NK-92 (cell line): Measurements from ENCODE around the gene DELE1.

Experiments
- DNase-seq: peaks from one replicate; lab custom pipeline; 2025; ENCODE audit not compliant: unreplicated experiment; lab: John Stamatoyannopoulos, UW

Gene DELE1

DNA sequence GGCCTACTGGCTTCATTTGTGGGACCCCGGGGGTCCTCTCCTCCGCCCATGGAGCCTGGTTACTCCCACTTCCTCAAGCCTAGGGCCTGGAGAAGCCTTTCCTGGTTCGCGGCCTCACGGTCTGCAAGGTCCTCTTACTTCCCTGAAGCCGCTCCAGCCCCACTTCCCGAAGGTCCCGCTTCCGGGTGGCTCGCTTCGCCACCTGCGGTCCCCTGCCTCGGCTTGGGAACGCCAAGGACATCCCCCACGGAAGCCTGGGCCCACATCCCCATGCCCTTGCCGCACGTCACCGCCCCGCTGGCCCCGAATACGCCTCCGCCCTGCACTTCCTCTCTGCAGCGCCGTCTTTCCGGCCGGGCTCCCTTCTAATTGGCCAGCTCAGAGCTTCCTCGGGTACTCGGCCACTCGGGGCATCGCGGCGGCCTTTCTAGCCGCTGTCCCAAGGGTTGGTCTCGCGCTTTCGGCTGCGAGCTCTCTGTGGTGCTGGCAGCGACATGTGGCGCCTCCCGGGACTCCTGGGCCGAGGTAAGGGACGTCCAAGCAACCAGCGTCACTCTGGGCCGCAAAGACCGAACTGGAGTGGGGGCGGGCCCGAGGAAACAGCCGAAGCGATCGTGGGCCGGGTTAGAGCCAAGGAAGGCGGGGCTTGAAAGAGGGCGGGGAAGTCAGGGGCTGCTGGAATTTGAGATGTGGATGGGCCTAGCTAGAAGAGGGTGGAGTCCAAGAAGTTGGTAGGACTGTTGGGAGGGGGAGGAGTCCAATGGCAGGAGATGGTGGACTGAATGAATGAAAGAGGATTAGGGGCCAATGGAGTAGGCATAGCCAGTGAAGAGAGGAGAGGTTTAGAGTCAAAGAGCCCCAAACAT, at the start of gene DELE1:
TSS of gene DELE1 (plus strand) at position 424 of the 866 bp plus-strand sequence. CDS start at position 495, 71 bp downstream.
- peak; percentile 41 for DNase-seq

GRCh38 chr5:141873933-141874261, 49.8 kb upstream of the DELE1 start:
- no peak for DNase-seq

GRCh38 chr5:141874262-141874964, 49.3 kb upstream of the DELE1 start:
- no peak for DNase-seq

- no peak for DNase-seq
These were observed 48.5 kb upstream of the DELE1 start for GRCh38 chr5:141875022-141875740.

GRCh38 chr5:141875795-141876627, 47.7 kb upstream of the DELE1 start:
- DNase-seq, result no peak

DNA sequence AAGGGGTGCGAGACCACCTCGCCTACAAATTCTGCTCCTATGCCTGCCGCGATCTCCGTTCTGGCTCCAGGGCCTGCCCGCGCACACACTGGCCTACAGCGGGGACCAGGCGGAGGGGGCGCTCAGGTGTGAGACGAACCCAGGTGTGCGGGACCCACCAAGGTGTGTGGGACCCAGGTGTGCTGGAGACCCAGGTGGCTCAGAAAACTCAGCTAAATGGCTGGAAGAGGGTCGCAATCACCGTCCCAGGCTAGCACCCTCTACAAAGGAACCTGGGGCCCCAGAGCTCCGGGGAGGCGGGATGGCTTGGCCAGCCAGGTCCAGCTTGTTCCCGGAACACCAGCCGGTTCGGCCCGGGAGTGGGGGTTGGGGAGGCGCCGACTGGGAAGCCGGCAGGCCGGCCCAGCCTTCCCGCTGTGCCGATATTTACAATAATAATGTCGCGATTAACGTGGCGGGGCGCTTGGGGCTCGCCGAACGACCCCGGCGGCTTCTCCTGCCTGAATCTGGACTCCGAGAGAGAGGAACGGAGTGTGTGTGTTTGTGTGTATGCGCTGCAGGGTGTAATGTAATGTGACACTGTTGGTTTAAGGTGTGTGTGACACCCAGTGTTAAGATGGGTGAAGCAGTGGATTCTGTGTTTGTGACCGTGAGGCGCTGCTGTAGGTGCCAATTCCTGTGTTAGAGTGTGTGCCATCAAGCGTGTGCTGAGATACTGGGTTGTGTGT, 46.9 kb upstream of the DELE1 start:
- no peak for DNase-seq

DNA sequence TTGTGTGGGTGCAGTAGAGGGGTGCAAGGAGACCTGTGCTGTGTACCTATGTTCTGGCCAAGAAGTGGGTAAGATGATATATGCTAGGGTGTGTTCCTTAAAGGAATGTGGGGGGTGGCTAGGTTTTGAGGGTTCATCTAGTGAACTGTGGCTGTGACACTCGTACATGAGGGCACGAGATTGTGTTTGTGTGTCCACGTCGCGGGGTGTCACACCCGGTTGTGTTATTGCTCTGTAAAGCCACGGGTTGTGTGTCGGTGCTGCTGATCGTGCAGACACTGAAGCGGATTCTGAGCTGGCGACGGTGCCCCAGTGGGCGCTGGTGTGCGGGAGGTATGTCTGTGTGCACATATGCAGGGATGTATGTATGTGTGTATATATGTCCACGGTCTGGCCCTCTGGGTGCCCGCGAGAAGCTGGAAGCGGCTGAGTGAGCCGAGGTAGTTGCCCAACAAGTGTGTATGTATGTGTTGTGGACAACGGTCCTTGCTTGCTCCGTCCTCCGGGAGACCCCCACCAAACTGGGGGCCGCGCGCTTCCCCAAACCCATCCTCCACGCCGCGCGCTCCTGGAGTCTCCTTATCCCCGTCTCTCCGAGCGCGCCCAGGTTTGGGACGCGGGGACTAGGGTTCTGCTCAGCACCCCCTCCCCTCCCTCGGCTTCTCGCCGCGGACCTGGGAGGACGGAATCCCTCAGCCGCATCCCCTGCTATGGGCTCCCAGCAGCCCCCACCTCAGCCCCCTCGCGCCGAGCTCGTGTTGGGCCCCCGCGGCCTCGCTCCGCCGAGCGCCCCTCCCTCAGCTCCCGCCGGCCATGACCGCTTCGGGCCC, 46.1 kb upstream of the DELE1 start:
- DNase-seq, result no peak

DNA sequence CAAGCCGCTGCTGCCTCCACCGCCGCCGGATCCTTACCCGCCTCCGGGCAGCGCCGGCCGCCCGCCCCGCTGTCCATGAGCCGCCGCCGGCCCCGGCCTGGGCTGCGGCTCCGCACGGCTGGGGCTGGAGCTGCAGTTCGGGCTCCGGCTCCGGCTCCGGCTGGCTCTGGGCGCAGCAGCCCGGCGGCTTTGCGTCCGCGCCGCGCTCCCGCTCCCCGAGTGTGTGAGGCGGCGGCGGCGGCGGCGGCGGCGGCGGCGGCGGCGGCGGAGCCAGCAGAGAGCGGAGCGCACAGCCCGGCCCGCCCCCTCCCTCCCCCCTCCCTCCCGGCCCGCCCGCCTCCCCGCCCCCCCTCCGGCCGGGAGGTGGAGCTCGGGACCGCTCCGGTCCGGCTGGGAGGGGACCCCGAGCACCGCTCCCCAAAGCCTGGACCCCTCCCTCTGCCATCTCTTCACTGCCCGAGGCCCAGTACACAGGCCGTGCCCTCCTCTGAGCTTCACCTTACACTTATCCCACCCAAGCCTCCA, 45.4 kb upstream of the DELE1 start, which contains the start of gene PCDH1:
TSS of gene PCDH1 (minus strand) at position 225 of the 525 bp plus-strand sequence. CDS start at position 77, 148 bp downstream.
- no peak for DNase-seq

- peak; percentile 56 for DNase-seq
These were observed 44.8 kb upstream of the DELE1 start for GRCh38 chr5:141878711-141879425.

DNA sequence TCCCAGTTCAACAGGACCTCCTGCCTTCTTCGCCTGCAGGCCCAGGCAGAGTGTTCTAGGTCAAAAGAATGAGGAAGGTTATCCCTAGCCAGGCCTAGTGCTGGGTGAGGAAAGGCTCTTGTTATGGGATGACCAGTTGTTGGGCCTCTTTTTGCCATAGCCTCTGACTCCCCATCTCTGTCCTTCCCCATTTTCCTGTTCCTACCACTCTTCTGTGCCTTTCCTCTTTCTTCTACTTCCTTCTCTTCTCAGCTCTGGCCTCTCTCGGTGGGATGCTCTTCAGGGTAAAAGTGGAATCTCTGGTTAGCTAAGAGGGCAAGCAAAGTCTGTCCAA, 44.3 kb upstream of the DELE1 start:
- no peak for DNase-seq

GRCh38 chr5:141879941-141880738, 43.5 kb upstream of the DELE1 start:
- no peak for DNase-seq

GRCh38 chr5:141880961-141881801, 42.5 kb upstream of the DELE1 start:
- no peak for DNase-seq

DNA sequence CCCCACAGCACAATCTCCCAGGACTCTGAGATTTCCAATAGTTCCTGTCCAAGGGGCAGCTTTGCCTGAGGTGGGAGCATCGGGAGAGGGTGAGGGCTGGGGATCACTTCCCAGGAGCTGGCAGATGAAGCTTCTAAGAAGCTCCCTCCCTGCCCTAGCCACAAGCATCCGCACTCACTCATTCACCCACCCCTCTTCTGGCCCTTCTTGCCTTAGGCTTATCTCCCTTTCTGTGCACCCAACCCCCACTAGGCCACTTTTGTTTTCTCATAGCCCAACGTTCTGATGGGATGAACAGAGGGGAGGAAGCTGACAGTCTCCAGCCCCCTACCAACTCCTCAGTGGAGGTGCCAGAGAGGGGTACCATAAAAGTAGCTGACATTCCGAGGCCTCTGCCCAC, 41.8 kb upstream of the DELE1 start:
- DNase-seq, result no peak

DNA sequence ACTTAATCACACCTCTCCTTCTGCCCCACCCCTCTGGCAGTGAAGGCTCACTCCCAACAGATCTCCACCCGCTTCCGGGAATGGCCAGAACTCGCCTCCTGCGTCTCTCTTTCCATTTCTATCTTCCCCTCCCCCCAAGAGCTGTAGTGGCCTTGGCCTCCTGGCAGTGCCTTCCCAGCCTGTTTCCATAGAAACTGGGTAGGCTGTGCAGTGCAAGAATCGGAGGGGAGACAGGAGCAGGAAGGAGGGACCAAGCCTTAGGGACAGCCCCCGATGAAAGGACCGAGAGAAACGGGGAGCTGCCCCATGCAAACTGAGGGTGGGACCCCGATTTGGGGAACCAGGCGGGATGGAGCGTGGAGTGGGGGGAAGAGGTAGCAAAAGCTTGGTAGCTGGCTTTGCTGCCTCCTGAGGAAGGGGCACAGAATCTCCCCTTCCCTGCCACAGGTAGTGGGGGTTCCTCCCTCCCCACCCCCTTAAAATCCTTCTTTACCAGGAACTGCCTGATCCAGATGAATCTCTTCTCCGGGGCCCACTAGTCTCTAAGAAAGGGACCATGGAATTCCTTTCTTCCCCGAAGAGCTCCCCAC, 41.0 kb upstream of the DELE1 start:
- DNase-seq, result no peak

DNA sequence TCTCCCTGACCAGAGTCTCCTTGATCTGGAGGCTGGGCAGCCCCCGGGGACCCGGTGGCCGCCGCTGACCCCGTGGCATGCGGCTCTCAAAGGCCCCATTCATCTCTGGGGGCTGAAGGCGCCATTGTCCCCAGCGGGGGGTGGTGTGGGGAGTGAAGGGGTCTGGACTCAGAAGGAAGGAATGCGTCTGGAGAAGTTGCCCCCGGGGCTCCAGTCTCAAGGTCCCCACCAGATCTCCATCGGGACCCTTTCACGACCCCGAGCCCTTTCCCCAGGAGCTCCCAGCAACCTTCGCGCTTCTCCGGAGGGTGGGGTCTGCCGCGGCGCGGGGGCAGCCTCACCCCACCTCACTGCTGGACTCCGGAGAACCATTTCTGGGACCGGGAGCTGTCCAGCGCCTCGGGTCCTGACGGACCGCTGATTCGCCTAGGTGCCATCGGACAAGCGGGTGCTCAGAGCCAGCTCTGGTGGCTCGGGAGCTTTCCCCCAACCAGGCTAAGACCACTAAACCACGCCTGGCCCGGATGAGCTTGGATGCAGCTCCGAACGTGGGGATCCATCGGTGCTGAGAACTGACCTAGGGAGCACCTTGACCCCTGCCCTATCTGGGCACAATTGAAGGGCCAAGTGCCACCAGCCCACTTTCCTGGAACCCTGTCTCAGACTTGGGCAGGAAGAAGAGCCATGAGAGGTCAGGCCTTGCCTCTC, 40.3 kb upstream of the DELE1 start:
- no peak for DNase-seq

GRCh38 chr5:141883892-141884318, 39.8 kb upstream of the DELE1 start:
- DNase-seq, result no peak
